Right lobe of liver (tissue), 6 donors: ENCODE measurements around the gene FAM47E. TPM values are rescaled to one million over a fixed set of nuclear protein-coding genes. Genes with fewer than 3 reads are reported as not detected.

Experiments
- ATAC-seq, 4 donors: fragments of 200-7000 bp; cut with Tn5 transposase; one replicate each; pipeline ENCODE4 v1.9.1; 2020; ENCODE audit warnings: mild to moderate bottlenecking in 4 of 4, moderate library complexity in 4 of 4
- DNase-seq, 3 donors: peaks; one replicate each; pipeline ENCODE4 v3.0.0-alpha.2; 2020
- H3K27ac ChIP-seq, 3 donors: fragments of 200-600 bp; one replicate each; pipeline ENCODE4 v1.8.0; 2022
- H3K27me3 ChIP-seq, 2 donors: fragments of 200-600 bp; one replicate each; pipeline ENCODE4 v1.8.0; 2022
- H3K36me3 ChIP-seq, 4 donors: fragments of 200-600 bp; sonication (generic) in 1 of 4; one replicate each; pipeline versions ENCODE4 v1.5.1 to v1.8.0; 2017 to 2022; ENCODE audit warnings: control low read depth in 1 of 4
- H3K4me1 ChIP-seq, 4 donors: fragments of 200-600 bp; sonication (generic) in 1 of 4; one replicate each; pipeline versions ENCODE4 v1.5.1 to v1.8.0; 2017 to 2022; ENCODE audit warnings: control low read depth in 1 of 4
- H3K4me3 ChIP-seq, 3 donors: fragments of 200-600 bp; one replicate each; pipeline ENCODE4 v1.8.0; 2022
- H3K9me3 ChIP-seq, 4 donors: fragments of 200-600 bp; sonication (generic) in 1 of 4; one replicate each; pipeline versions ENCODE4 v1.5.1 to v1.8.0; 2017 to 2022; ENCODE audit warnings: control low read depth in 1 of 4
- POLR2A ChIP-seq: fragments of 450-650 bp; IDR thresholded peaks from one replicate; pipeline ENCODE4 v1.6.1; 2017; ENCODE audit warnings: antibody characterized with exemption, mild to moderate bottlenecking
- WGBS: methylation state at CpG from one replicate; pipeline ENCODE4 v1.1.6; 2018; ENCODE audit warnings: low coverage, low lambda C conversion rate; ENCODE audit not compliant: insufficient coverage; ENCODE audit errors: missing lambda C conversion rate; 5-methylcytosine and 5-hydroxymethylcytosine counted together
- intact Hi-C, 2 donors: fragments of 100-400 bp; cut with DNase I; formaldehyde crosslinking; loops; one replicate each; pipeline versions ENCODE4 v1.11.2 to v1.14.1; 2022
- total RNA-seq, 6 experiments: library from RNA; depleted of rRNA in 2 of 6; stranded (reverse); fragments of >200 nt in 2 of 6; fragmentation: NEBNext Ultra II Directional in 3 of 6; extraction: Animal tissue kit (Norgen Biotek cat#: 25700) in 3 of 6; gene quantifications; one replicate each; pipeline versions ENCODE4 v1.1.0 to v1.2.4, GENCODE V29; 2016 to 2023
- TF ChIP-seq, protein P1 (sequence below), 4 donors: fragments of 200-600 bp in 3 of 4; fragments of 450-650 bp in 1 of 4; IDR thresholded peaks; one replicate each; pipeline versions ENCODE4 v1.5.1 to v1.8.0; 2016 to 2022; ENCODE audit warnings: antibody characterized with exemption in 4 of 4, mild to moderate bottlenecking in 2 of 4
- donor health status: DM: no; HTN: yes; CAD: no.
- donor health status: DM: no; HTN: no; CAD: no.
- donor health status: DM: no; HTN: no; CAD: no.
- donor health status: DM: no; HTN: yes; CAD: no.
- donor health status: DM: no; HTN: yes; CAD: no.

Gene FAM47E
- total RNA-seq, 6 experiments from 2014 or later = 1.2 to 5.0 (median 2.9) TPM

DNA sequence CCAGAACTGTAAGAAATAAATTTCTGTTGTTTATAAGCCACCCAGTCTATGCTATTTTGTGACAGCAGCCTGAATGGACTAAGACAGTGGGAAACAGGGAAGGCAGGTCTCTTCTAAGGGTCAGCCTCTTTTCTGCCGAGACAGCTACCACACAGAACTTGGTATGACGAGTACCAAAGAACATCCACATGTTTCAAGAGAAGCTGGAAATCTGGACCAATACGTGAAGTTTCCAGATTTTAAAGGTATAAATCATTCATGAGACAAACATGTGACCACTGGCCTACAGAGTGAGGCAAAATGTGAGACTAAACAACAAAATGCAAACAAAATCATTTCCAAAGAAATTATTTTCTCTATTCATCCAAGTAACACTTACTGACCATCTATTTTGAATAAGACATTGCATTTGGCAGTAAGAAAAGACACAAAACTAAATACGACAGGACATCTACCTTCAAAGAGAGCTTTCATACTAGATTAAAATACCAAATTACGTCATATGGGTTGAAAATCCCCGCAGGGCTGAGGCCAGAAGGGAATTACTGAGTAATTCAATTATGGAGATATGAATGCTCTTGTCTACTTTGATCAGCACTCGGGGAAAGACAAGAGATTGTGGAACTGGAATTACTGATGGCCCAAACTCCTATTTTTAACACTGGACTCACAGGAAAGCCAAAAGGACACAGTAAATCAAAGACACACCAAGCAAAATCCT lies 45.1 kb upstream of the FAM47E start:
- intact Hi-C loops = no loop called here
- no peaks in the 10 kb centered on the region for H3K27me3 ChIP-seq
- H3K4me1 ChIP-seq = peaks cover 0 to 92% (median 33%) of the 10 kb centered on the region in 4 donors
- no peak overlapping the region for H3K4me3 ChIP-seq
- no peaks in the 10 kb centered on the region for H3K36me3 ChIP-seq
- TF ChIP-seq, protein P1, sequence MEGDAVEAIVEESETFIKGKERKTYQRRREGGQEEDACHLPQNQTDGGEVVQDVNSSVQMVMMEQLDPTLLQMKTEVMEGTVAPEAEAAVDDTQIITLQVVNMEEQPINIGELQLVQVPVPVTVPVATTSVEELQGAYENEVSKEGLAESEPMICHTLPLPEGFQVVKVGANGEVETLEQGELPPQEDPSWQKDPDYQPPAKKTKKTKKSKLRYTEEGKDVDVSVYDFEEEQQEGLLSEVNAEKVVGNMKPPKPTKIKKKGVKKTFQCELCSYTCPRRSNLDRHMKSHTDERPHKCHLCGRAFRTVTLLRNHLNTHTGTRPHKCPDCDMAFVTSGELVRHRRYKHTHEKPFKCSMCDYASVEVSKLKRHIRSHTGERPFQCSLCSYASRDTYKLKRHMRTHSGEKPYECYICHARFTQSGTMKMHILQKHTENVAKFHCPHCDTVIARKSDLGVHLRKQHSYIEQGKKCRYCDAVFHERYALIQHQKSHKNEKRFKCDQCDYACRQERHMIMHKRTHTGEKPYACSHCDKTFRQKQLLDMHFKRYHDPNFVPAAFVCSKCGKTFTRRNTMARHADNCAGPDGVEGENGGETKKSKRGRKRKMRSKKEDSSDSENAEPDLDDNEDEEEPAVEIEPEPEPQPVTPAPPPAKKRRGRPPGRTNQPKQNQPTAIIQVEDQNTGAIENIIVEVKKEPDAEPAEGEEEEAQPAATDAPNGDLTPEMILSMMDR (IDR thresholded peaks at IDR 0.05) = no peak
- no peak for TF ChIP-seq POLR2A
- peak overlapping the region; percentile 69 to 91 (median 87) for H3K27ac ChIP-seq
- no peaks in the 10 kb centered on the region for H3K9me3 ChIP-seq
- no peak for DNase-seq
- WGBS = 19% methylated on average over 7 of the region's 7 CpGs
- peak in 1 of 4 donors; percentile 27 for ATAC-seq

DNA sequence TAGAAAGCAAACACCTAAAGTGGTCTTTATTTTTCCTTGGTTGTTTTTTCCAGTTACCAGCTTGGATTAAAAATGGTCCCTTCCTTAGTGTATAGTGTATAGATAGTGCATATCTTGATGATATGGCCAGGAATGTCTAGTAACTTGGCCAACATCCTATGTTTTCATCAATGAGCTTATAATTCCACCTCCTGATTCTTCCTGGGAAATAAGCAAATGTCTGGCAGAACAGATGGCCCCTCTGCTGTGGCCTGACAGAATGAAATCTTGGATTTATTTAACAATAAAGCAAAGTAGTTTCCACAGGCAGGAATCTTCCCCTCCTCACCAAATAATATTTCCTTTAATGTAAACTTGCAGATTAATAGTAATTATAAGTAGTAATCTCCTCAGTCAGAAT lies 44.0 kb upstream of the FAM47E start:
- Histone ChIP-seq H3K27me3 (no peaks in the 10 kb centered on the region), H3K4me3 (no peak overlapping the region), H3K9me3 (no peaks in the 10 kb centered on the region), H3K27ac (peak overlapping the region; percentile 69 to 91 (median 87)), H3K36me3 (no peaks in the 10 kb centered on the region), H3K4me1 (peaks cover 0 to 89% (median 31%) of the 10 kb centered on the region in 4 donors)
- TF ChIP-seq, protein P1 (IDR thresholded peaks at IDR 0.05) = no peak
- no peak for TF ChIP-seq POLR2A
- no peak for ATAC-seq
- intact Hi-C loops = no loop called here
- no peak for DNase-seq

DNA sequence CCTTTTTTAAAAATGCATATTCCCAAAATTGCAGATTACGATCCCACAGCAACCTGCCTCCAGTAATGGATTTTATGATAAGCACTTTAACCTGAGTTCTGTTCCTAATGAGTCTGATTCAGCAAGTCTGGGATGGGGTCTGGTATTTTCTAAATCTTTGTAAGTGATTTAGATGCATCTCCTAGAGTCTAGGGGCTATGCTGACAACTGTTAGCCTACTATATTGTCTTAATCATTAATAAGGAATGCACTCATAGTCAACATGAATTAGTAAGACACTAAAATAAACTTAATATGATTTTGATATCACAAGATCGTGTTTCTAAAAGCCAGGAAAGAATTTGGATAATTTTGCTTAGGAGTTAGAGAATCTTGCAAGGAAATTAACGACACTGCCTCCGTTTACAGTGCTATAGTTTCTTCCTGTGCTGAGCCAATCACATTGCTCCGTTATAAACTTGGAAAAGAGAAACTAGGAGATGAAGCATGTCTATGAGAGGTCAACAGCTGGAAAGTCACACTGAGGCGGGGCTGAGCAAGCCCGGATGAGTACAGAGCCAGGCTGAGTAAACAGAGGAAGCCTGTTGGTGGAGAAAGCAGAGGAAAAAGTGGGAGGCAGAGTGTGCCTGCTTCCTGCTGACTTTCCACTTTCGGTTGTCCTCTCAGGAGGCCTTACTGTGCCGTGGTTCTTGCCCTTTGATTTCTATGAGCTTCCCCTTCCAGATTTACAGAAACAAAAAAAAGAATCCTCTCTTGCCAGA lies 43.3 kb upstream of the FAM47E start:
- intact Hi-C loops = no loop called here
- peak; percentile 67 for TF ChIP-seq POLR2A
- TF ChIP-seq, protein P1 (IDR thresholded peaks at IDR 0.05) = no peak
- DNase-seq = peak; percentile 81 to 90 (median 89)
- H3K9me3 ChIP-seq = no peaks in the 10 kb centered on the region
- no peaks in the 10 kb centered on the region for H3K27me3 ChIP-seq
- WGBS = 16% methylated on average over 9 of the region's 9 CpGs
- H3K4me3 ChIP-seq = peak overlapping the region in 2 of 3 donors; percentile 12
- H3K36me3 ChIP-seq = no peaks in the 10 kb centered on the region
- ATAC-seq = peak; percentile 85 to 94 (median 88)
- peak overlapping the region; percentile 69 to 91 (median 87) for H3K27ac ChIP-seq
- peaks cover 0 to 82% (median 28%) of the 10 kb centered on the region in 4 donors for H3K4me1 ChIP-seq

DNA sequence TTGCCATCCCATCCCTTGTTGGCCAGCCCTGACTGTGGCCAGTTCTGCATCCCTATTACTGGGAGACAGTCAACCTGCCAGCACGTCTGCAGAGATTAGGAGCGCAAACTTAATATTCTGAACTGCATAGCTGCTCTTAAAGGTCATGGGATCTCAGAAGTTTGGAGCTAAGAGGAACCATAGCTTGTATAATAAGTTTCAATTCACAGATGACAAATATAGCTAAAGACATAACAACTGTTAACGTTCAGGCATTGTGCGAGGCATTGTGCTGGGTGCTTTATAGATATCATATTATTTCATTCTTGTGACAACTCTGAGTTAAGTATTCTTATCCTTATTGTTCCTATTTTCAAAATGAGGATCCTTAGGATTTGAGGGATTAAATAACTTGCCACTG lies 41.6 kb upstream of the FAM47E start:
- H3K9me3 ChIP-seq = no peaks in the 10 kb centered on the region
- H3K36me3 ChIP-seq = no peaks in the 10 kb centered on the region
- intact Hi-C loops = loop anchor here in 1 of 2 donors (10.0 kb wide), 1 partner anchor 95 kb away; the partner anchor contains the start of gene STBD1
- H3K4me3 ChIP-seq = peak overlapping the region in 1 of 3 donors; percentile 11
- WGBS = 58% methylated on average over 4 of the region's 4 CpGs
- peak overlapping the region; percentile 69 to 93 (median 91) for H3K27ac ChIP-seq
- no peaks in the 10 kb centered on the region for H3K27me3 ChIP-seq
- DNase-seq (no peak), ATAC-seq (no peak)
- TF ChIP-seq POLR2A = no peak
- TF ChIP-seq, protein P1 (IDR thresholded peaks at IDR 0.05) = no peak
- peaks cover 0 to 75% (median 29%) of the 10 kb centered on the region in 4 donors for H3K4me1 ChIP-seq
